HG02678 (cell line): ENCODE data around the gene TRIM69.
A peak's percentile ranks its signal among the peaks of the same experiment; 100 is the strongest.
"Not testable (repeated sequence)": the region's sequence is repeated elsewhere in the genome, so short reads cannot be mapped to it uniquely, and the experiment has no call there.

Experiments used
- ATAC-seq: cut with Tn5 transposase; IDR thresholded peaks from one replicate; pipeline ENCODE4 v1.9.1; 2021; ENCODE audit warnings: mild to moderate bottlenecking, moderate library complexity; ENCODE audit not compliant: unreplicated experiment

The TRIM69 gene

GRCh38 chr15:44715797-44716334 lies 20.5 kb upstream of the TRIM69 start:
- ATAC-seq, result no peak

GRCh38 chr15:44716983-44717602 lies 19.2 kb upstream of the TRIM69 start:
- no peak for ATAC-seq

- no peak for ATAC-seq
Observed at GRCh38 chr15:44718180-44718926, 18.0 kb upstream of the TRIM69 start.

- no peak for ATAC-seq
Observed at GRCh38 chr15:44718927-44719292, 17.4 kb upstream of the TRIM69 start.

- peak; percentile 61 for ATAC-seq
Observed at GRCh38 chr15:44719293-44719999, 16.9 kb upstream of the TRIM69 start.

GRCh38 chr15:44720000-44720435 lies 16.3 kb upstream of the TRIM69 start:
- not testable (repeated sequence) for ATAC-seq

GRCh38 chr15:44720460-44721176 lies 15.7 kb upstream of the TRIM69 start:
- no peak for ATAC-seq

- ATAC-seq, result no peak
Observed at GRCh38 chr15:44722011-44722410, 14.3 kb upstream of the TRIM69 start.

GRCh38 chr15:44726136-44726535 lies 10.2 kb upstream of the TRIM69 start:
- ATAC-seq, result no peak

GRCh38 chr15:44726568-44727484 lies 9.5 kb upstream of the TRIM69 start:
- peak; percentile 41 for ATAC-seq

GRCh38 chr15:44727485-44728231 lies 8.7 kb upstream of the TRIM69 start:
- ATAC-seq, result no peak

- not testable (repeated sequence) for ATAC-seq
Observed at GRCh38 chr15:44728232-44728575, 8.1 kb upstream of the TRIM69 start.

- peak; percentile 76 for ATAC-seq
Observed at GRCh38 chr15:44728576-44729407, 7.5 kb upstream of the TRIM69 start.

GRCh38 chr15:44729408-44730127 lies 6.8 kb upstream of the TRIM69 start:
- peak; percentile 2 for ATAC-seq

GRCh38 chr15:44734839-44735481 lies 1.4 kb upstream of the TRIM69 start:
- no peak for ATAC-seq

- peak; percentile 49 for ATAC-seq
Observed at GRCh38 chr15:44735482-44736180, 697 bp upstream of the TRIM69 start.
